Glomerular visceral epithelial cell (primary cell): Measurements from ENCODE around the gene SMOC1.
A peak's percentile ranks its signal among the peaks of the same experiment; 100 is the strongest.

ENCODE experiments used
- DNase-seq: peaks from one replicate; pipeline ENCODE4 v3.0.0-alpha.2; 2016; ENCODE audit errors: extremely low spot score

The SMOC1 gene

DNA sequence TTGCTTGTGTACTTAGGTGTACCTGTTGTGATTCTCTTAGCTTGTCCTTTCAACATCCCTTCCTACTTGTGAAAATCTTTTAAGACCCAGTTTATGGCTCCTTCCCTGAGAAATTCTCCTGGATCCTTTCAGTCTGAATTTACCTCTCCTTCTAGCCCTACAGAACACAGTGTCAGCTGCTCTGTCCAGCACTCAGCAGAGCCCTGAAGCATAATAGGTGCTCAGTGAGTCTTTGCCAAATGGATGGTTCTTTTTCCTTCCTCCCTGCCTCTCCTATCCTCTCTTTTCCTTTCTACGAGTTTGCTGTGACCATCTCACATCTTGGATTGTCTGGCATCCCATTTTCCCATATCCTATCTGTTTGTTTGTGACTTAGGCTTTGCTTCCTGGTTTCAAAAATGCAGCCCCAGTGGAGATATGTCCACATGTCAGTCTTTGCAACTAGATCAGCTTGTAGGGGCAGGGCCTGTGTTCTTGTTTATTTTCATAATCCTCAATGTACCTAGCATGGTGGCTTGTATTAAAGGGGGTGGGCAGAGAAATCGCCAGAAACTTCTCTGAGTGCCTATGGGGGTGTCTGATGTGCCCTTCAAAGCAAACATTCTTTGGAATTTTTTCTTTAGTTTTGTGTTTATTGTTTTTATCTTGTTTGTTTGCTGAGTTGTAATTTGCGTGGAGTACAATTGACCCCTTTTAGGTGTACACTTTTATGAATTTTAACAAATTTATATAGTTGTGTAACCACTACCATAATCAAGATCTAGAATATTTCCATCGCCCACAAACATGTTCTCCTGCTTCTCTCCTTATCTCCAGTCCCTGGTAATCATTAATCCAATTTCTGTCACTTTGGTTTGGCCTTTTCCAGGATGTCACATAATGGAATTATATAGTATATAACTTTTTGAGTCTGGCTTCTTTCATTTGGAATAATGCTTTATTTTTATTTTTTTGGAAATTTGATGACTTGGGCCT is 62.8 kb downstream of the SMOC1 start:
- no peak for DNase-seq

DNA sequence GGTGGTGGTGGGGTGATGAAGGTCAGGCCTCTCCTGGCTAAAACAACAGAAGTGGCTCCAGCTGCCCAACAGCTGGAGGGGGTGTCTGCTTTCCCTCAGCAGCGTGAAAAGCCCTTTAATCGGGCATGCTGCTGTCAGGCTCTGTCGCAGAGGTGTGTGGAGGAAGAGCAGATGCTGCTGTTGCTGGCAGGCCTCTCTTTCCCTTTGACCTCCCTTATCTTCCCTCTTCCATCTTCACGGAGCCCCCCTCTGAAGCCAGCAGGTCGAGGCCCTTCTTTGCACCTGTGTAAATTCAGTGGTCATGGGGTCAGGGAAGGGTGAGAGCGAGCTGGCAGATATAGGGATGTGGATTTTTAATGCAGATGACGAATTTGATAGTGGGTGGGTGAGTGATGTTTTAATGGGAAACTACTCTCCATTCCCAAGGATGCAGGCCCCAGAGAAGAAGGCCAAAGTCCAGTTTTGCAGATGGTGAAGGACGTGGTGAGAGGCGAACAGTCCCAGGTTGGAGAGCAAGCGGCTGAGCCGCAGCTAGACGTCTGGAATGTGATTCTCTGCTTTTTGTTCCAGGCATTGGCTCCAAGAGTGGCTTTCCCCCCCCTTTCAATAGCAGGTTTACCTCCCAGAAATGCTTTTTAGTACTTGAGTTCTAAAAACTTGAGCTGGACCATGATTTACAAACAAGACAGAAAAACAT is 64.0 kb downstream of the SMOC1 start:
- no peak for DNase-seq

DNA sequence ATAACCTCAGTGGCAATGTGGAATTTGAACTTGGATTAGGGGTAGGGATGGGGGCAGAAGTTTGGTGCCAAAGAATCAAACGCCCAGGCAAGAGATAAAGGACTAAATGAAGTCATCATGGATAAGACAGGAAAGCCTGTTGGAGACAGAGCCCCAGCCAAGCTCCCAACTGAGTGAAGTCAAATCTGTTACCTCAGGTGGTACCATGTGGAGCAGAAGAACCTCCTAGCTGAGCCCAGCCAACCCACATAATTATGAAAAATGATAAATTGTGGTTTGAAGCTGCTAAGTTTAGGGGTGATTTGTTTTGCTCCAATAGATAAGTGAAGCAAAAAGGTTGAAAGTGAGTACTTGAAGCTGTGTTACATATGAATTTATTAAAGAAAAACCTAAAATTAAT is 66.1 kb downstream of the SMOC1 start:
- no peak for DNase-seq

DNA sequence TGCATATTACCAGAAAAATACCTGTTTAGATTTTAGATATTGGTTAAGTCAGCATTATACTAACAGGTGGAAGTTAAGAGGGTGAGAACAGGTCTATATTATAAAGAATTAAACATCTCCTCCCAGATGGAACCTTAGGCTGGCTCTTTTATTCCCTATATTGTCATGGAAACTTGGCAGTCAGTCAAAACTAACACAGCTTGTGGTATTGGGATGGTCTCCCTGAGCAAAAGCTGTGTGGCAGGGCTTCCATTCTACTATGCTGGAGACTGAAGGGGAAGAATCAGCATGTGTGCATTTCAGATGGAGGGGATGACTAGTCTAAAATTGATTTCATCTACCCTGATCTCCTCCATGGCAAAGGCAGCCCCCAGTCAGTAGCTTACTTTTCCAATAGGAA is 66.7 kb downstream of the SMOC1 start:
- peak; percentile 21 for DNase-seq

DNA sequence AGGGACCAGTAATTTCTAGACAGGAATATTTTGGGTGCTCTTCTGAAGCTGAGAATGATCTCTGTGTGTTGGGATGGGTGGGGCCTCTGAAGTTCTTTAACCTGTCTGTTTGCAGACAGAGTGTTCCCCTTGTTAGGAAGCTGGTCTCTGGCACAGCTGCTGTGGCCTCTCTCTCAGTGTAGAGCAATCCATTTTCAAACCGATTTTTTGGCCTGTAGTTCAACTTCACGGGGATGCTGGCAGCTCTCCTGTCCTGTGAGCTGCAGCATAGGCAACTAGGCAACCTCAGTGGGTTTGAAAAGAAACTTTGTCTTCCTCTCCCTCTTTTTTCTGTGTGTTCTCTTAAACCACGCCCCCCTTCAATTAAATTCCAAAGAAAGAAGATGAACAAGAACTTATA is 69.1 kb downstream of the SMOC1 start:
- DNase-seq = no peak

DNA sequence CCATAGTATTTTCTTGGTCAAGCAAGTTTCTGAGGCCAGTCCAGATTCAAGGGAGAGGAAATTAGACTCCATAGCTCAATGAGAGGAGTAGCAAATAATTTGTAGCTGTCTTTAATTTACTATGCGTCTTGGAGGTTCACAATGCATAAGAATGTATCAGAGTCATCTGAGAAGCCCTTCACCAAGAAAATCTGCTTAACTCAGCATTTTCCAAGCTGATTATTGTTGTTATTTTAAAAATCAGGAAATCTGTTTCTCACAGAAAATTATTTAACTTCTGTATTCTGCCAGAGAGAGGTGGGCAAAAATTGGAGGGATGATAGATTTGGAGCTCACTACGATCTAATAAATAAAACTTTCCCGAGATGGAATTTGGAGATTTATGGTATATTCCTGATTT is 72.0 kb downstream of the SMOC1 start:
- DNase-seq = no peak

DNA sequence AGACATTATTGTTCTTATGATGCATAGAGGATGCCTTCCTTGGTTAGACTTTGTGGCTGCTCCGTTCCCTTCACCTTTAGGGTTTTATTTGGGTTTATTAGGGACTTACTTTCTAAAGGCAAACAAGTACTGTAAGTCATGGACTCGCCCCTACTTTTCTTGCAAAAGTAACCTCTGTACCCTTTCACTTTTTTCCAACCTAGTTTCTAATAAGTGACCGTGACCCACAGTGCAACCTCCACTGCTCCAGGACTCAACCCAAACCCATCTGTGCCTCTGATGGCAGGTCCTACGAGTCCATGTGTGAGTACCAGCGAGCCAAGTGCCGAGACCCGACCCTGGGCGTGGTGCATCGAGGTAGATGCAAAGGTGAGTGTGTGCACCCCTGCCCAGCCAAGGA is 72.7 kb downstream of the SMOC1 start:
- no peak for DNase-seq

DNA sequence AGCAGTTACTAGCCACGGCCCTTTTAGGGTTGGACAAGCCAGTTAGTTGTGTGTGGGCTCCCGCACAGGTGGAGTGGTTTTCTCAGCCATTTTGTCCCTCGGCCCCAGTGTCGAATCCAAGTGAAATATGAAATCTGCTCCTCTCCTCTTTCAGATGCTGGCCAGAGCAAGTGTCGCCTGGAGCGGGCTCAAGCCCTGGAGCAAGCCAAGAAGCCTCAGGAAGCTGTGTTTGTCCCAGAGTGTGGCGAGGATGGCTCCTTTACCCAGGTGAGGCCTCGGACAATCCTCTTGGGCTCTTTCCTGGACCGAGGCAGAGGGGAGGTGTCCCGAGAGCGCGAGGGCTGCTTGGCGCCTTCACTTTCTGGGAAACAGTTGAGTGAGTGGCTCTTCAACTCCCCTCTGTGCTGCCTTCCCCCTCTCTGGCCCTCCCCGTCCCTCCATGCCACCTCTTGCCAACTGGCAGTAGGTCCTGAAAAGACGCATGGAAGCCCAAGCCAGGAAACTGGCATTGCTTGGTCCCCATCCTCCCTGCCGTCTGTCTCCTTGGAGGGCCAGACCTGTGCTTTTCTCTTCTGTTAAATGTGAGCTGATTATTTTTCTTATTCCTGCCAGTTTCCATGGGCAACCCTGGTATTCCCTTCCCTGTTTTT is 74.2 kb downstream of the SMOC1 start:
- DNase-seq = no peak

DNA sequence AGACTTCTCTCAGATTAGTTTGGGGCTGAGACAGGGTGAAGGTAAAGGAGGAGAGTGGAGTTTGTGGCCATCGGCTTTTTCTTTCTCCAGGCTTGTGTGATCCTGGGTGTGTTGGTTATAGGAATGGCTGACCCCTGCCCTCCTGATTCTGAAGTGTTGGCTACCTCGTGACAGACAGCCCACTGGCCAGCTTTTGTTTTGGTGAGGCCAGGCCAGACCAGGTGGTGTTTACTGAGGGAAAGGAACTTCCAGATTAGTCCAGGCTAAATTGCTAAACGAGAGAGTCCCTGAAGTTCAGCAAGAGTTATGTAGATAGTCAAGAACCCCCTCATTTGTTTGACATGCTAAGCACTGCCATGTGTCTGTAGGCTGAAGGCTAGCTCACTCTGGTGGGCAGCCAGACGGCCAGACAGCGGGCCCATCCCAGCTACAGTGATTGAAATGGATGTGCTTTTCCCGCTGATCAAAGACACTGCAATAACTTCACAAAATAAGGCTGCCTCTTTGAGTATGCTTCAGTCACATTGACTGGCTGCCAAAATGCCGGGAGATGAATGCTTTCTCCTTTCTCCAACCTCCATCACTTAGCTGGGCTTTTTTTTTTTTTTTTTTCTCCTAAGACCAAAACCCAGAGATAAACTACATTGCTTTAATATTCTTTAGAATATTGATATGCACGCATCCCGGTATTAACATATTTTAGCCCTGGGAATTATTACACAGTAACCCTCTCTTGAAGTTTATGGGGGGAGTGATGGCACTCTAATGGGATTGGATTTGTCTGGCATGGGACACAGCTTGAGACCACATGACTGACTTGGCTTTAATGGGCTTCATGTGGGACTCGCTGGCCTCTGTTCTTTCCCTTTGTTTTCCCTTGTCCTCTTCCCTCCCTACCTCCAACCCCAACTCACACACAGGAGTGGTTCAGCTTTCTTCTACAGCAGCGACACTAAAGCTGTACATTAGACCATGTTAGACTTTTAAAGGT is 76.9 kb downstream of the SMOC1 start:
- DNase-seq = no peak

DNA sequence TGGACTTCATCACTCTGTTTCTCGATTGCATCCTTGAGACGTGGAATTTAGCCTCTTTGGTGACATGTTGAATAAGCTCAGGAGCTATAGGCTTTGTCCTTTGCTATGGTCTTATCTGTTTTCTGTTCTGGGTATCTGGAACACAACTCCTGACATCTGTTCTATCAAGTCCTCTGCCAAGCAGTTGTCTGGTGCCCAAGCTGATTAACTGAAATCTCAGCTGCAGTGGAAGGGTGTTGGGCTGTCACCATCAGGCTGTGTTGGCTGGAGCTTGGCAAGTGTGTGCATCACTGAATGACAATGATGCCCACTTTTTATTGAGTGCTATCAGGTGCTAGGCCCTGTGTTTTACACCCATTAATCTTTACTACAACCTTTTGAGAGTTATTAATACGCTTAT is 77.8 kb downstream of the SMOC1 start:
- no peak for DNase-seq

DNA sequence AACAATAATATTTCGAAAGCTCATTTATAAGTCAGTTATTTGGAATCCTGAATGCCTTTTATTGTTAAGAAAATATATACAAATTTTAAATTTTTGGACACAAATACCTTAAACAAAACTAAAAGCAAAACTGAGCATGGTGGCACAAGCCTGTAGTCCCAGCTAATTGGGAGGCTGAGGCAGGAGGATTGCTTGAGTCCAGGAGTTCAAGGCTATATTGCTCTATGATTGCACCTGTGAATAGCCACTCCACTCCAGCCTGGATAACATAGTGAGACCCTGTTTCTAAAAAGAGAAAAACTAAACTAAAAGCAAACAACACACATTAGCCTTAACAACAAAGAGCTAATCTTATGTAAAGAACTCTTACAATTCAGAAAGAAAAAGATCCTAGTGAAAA is 78.8 kb downstream of the SMOC1 start:
- DNase-seq = no peak

DNA sequence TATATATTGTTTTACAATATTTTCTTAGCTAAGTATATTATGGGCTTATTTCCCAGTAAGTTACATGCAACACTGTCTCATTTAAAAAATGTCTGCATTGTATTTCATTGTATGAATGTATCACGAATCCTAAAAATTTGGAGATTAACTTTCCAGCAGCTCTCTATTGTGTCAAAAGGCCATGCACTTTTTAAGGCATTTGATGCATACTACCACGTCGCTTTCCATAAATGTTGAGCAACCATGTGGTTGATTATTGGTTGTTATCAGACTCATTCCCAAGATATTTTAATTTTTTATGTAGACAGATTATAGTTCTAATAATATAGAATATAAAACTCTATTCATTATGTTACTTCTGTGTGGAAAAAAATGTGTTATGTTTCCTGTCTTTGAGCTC is 79.9 kb downstream of the SMOC1 start:
- no peak for DNase-seq

DNA sequence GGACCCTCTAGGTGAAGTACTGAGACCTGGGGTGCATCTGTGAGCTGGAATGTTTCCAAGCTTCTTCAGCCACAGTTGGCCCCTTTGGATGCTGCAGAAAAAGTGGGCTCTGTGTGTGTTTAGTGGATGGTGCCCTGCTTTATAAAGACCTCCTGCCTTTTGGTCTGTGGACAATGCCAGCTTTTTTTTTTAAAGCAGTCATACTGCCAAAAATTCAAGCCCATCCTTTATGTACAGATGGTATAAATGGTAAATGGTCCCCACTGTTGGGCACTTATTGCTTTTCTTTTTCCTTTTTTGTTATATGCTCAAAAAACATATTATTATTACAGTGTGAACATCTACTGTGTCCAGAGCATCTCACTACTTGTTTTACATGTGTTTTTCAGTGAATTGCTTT is 81.1 kb downstream of the SMOC1 start:
- no peak for DNase-seq

DNA sequence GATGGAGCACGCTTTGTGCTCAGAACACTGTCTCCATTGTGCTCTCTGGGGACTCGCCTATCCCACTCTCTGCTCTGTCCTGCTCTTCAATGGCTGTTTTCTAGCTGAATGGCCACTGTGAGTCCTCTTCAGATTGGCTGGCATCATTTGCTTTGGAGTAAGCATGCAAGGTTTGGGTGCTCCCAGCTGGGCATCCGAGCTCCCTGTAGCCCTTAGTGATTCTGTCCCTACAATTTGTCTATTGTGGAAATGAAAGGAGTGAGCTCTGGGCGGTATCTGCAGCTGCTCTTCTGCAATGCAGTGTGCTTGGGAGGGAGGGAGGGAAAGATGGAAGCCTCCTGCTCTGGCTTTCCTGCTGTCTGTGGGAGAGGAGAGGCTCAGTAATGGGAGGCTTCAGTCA is 84.8 kb downstream of the SMOC1 start:
- no peak for DNase-seq

DNA sequence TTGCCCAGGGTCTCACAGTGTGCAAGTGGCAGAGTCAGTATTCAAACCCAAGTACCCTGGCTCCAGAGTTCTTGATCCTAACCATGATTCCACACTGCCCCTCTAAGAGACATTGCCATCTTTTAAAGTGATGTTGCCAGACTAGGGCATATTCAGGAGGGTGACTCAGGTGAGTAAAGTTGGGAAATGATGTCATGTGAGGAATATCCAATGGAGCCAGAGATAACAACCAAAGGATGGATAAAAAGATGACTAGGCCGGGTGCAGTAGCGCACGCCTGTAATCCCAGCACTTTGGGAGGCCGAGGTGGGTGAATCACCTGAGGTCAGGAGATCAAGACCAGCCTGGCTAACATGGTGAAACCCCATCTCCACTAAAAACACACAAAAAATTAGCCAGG is 85.6 kb downstream of the SMOC1 start:
- DNase-seq = no peak

DNA sequence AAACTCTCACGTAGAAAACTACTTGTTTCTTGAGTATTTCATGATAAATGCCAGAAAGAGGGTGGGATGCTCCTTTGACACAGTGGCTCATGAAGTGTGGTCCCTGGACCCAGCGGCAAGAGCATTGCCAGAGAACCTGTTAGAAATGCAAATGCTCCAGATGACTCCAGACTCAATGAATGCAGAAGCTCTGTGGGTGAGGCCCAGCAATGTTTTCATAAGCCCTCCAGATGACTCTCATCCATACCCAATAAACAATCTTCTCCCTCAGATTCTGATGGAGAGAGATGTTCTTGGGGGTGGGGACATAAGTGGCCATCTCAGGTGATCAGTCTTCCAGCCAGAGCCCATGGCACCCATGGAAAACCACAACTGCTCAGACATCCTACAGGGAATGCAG is 88.9 kb downstream of the SMOC1 start:
- no peak for DNase-seq

DNA sequence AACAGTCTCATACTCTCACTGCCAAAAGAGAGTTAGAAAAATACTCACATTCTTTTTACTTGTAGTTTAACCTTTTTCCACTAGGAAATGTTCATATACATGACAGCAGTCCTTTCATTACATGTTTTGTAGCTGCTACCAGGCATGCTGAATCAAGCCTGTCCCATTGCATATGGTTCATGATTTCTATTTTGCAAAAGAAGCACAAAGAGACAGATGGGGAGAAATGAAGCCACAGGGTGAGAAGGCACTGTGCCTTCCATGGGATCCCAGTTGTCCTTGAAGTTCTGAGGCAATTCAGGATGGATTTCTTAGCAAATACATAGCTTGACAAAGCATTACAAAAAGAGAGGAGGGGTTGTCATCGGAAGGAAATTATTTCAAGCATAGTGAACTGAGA is 89.5 kb downstream of the SMOC1 start:
- DNase-seq = no peak

DNA sequence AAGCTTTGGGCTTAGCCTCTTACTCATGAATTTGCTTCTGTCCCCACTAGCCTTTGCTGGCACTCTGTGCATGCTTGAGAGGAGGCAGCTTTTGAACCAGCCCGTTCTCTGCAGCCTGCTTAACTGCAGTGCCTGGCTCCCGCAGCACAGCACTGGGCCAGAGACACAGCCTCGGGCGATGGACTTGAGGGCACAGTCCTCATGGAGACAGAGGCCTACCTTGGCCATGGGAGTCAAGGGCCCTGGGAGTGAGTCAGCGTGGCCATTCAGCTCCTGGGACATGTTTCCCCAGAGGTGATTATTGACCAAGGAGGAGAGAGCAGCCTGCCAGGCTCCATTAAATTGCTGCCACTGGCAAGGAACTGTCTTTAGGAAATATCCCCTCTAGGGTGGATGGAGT is 93.5 kb downstream of the SMOC1 start:
- DNase-seq = no peak

DNA sequence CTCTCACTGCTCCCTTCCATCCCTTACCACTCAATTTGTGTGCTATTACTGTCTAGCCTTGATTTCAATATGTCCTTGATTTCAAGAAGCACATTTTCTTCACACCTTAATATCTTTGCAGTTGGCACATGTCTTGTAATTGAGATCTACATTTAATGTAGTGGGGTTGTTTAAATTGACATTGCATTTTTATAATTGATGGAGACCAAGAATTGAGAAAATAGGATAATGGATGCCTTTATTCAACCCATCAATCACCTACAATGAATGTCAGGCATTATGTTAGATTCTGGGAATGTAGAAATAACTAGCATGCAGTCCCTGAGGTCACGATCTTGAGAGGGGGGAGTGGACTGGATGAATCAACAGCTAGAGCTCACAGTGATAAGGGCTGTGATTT is 94.6 kb downstream of the SMOC1 start:
- DNase-seq = no peak

DNA sequence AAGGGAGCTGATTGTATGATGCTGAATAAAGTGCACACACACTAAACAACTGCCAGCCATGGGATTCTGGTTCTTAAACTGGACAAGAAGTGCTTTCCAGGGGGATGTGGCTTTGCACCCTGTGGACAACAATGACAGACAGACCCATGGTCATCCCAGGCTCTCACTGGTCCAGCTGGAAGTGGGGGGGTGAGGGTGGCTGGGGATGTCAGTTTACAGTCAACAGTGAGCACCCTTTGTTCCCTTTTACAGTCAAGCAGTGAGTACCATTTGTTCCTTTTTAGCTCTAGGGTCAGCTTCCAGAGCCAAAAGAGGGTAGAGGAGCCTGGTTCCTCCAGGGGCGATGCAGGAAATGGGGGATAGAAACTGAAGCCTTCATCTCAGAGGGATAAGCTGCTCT is 100.7 kb downstream of the SMOC1 start:
- DNase-seq = no peak
